Hematopoietic multipotent progenitor cell treated with erythropoietin and hydrocortisone succinate and interleukin-3 and kit ligand, for 8 days (in vitro differentiated cells): ENCODE data around the gene MEOX1.
"Not testable (repeated sequence)": the region's sequence is repeated elsewhere in the genome, so short reads cannot be mapped to it uniquely, and the experiment has no call there.

Experiments
- DNase-seq: peaks from one replicate; pipeline ENCODE4 v3.0.0-alpha.2; 2015

The MEOX1 gene

GRCh38 chr17:43615330-43616028 lies 46.2 kb downstream of the MEOX1 start:
- DNase-seq: no peak

- no peak for DNase-seq
Observed at GRCh38 chr17:43614561-43614960, 47.2 kb downstream of the MEOX1 start.

- no peak for DNase-seq
Observed at GRCh38 chr17:43613917-43614316, 47.8 kb downstream of the MEOX1 start.

DNA sequence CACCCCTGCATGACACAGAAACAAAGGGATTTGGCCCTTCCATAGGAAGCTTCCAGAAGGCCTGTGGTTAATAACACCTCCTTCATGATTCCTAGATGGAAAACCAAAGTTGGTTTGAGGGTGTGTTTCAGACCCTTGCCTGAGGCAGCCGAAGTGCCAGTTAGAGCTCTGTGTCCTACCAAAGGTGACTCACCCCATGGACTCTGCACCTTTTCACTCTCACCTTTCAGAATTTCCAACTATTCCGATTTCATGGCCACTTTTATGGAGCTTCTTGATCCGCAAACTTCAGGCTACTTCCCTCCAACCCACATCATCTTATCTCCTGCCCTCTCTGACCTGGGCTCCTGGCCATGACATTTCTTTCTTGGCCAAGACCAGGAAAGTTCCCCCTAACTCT lies 49.2 kb downstream of the MEOX1 start:
- DNase-seq: no peak

DNA sequence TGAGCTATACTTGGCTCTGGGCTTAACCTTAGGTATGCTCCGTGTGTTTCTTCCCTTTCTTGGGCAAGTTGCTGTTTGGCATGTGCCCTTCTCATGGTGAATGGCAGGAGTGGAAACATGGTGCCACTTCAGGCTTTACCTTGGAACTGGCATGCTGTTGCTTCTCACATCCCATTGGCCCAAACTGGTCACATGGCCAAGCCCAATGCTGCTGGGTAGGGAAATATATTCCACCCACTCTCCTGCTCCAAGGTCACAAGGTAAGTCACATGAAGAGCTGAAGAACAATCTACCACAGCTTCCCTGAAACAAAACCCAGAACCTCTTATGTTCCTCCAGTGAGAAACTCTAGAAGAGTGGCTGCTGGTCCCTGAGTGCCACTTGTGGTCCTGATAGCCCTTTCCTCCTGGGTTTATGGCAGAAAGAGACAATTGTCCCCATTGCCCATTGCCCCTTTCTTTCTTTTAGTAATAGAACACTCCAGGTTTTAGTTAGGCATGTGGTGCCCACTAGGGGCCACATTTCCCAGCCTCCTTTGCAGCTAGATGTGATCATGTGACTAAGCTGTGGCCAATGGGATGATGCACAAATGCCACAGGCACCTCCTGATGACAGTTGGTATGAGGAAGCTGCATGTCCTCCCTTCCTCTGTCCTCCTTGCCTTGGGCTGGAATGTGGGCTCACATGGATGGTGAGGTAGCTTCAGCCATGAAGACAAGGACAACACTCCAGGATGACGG lies 50.3 kb downstream of the MEOX1 start:
- no peak for DNase-seq

GRCh38 chr17:43609613-43610385 lies 51.9 kb downstream of the MEOX1 start:
- DNase-seq: no peak

- DNase-seq: no peak
Observed at GRCh38 chr17:43608313-43608712, 53.4 kb downstream of the MEOX1 start.

GRCh38 chr17:43604549-43604948 lies 57.2 kb downstream of the MEOX1 start:
- DNase-seq: no peak

- DNase-seq: no peak
Observed at GRCh38 chr17:43603321-43603720, 58.4 kb downstream of the MEOX1 start.

GRCh38 chr17:43602556-43602955 lies 59.2 kb downstream of the MEOX1 start:
- not testable (repeated sequence) for DNase-seq

DNA sequence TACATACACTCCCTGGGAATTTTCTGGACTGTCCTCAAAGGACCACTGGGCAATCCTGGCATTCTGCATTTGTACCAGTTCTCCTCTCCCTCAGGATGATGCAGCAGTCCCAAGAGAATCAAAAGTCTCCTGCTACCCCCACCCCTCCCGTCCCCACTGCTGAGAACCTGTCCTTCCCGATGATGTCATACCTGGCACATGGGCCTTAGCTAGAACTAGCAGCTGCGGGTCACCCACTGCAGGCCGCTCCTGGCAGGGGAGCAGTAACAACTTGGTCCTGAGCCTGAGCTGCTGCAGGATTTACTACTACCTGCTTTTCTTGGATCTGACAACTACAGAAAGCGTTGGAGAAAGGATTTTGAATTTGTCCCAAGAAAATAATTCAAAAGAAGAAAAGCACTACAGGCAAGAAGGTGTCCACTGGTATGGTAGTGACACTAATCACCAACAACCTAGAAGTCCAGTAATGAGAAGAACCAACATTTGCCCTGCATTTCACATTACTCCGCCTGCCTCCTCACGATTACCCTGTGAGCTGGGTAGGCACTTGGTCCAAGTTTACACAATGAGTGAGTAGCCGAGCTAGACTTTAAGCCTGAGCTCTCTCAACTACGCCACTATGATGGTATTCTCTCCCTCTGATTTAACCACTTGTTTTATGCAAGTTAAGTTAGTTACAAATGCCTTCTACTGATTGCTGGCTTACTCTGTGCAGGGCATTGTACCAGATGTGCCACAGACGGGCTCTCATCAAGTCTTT lies 60.3 kb downstream of the MEOX1 start:
- no peak for DNase-seq

DNA sequence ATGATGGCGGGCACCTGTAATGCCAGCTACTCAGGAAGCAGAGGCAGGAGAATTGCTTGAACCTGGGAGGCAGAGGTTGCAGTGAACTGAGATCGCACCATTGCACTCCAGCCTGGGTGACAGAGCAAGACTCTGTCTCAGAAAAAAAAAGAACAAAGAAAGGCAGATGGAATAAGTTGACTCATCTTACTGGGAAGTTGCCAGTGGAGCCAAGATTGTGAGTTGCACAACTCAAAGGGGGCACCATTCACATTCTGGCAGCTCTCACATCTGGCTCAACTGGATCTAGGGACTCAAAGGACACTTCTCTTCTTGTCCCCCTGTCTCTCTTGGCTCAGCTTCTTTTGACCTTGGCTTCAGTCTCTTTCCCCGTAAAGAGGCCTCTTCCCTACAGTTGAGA lies 61.9 kb downstream of the MEOX1 start:
- no peak for DNase-seq

- DNase-seq: no peak
Observed at GRCh38 chr17:43599046-43599395, 62.7 kb downstream of the MEOX1 start.

- no peak for DNase-seq
Observed at GRCh38 chr17:43598357-43599045, 63.2 kb downstream of the MEOX1 start.

DNA sequence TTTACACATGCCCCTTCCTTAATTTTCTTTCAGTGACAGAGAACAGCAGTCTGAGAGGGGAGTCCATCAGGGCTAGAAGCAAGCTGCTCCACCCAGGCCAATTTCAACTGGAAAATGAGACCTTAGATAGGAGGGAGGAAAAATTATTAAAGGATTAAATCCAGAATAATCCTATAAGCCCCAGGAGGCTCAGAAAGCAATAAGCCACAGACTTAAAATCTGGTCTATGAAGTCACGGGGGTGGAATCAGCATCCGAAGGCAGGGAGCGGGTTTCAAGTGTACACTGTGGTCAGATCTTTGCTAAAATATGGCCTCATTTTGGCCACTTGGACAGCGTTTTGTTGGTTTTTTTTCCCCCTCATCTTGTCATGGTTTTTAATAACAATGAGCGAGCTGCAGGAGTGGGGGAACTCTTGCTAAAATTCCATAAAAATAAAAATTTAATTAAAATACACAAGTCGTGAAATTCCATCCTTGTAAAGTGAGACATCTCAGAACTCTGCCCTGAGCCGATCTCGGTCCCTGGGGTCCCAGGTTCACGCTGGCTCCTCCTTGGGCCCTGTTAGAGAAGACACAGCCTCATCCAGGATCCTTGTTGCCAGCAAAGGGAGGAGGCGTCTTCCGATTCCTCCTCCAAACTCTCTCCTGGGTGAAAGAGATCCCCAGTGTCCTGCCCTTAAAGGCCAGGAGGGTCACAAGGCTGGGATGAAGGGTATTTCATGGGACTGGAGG lies 63.9 kb downstream of the MEOX1 start:
- DNase-seq: no peak

DNA sequence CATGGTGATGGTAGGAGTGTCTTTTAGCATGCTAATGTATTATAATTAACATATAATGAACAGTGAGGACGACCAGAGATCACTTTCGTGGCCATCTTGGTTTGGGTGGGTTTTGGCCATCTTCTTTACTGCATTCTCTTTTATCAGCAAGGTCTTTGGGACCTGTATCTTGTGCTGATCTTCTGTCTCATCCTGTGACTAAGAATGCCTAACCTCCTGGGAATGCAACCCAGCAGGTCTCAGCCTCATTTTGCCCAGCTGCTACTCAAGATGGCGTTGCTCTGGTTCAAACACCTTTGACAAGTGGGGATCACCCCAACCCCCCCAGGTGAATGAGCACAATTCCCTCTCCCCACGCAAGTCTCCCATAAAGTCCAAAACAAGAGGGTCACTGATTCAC lies 66.3 kb downstream of the MEOX1 start:
- no peak for DNase-seq

- DNase-seq: no peak
Observed at GRCh38 chr17:43591779-43592562, 69.8 kb downstream of the MEOX1 start.

GRCh38 chr17:43591001-43591400 lies 70.7 kb downstream of the MEOX1 start:
- no peak for DNase-seq
